22Rv1 (cell line): ENCODE results near the gene SIK2.

Source experiments
- ZFX ChIP-seq: fragments of 450-650 bp; IDR thresholded peaks from 2 replicates; pipeline ENCODE4 v1.6.1; 2017; ENCODE audit warnings: antibody characterized with exemption, borderline replicate concordance
- TF ChIP-seq, protein P1 (sequence below): fragments of 450-650 bp; IDR thresholded peaks from 2 replicates; pipeline ENCODE4 v1.5.1; 2017; ENCODE audit warnings: mild to moderate bottlenecking

DNA sequence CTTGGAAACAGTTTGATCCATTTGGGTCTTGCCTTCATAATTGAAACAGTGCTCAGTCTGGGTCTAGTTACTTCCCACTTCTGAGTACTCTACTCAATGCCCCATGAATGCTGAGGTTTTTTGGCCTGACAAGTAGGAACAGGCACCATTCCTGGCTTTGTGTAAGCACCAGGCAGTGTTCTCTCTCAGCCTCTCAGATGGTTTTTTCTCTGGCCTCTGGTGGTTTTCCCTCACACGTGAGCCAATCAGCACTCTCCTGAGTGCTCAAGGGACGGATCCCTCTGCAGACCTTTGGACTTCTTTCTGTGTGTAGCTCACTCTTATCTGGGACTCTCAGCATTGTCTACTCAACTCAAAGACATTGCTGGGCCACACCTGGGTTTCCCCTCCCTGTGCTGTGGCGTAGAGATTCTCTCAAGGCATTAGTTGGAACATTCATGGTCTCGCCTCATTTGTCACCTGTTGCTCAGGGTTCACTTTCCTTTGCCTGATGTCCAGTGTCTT, 21.3 kb downstream of the SIK2 start:
- TF ChIP-seq, protein P1, sequence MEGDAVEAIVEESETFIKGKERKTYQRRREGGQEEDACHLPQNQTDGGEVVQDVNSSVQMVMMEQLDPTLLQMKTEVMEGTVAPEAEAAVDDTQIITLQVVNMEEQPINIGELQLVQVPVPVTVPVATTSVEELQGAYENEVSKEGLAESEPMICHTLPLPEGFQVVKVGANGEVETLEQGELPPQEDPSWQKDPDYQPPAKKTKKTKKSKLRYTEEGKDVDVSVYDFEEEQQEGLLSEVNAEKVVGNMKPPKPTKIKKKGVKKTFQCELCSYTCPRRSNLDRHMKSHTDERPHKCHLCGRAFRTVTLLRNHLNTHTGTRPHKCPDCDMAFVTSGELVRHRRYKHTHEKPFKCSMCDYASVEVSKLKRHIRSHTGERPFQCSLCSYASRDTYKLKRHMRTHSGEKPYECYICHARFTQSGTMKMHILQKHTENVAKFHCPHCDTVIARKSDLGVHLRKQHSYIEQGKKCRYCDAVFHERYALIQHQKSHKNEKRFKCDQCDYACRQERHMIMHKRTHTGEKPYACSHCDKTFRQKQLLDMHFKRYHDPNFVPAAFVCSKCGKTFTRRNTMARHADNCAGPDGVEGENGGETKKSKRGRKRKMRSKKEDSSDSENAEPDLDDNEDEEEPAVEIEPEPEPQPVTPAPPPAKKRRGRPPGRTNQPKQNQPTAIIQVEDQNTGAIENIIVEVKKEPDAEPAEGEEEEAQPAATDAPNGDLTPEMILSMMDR, result no peak
- TF ChIP-seq ZFX, result no peak
